Activated CD4-positive, alpha-beta T cell treated with anti-CD3 and anti-CD28 coated beads for 4 hours (primary cell): Measurements from ENCODE around the gene SLC2A11.

Experiments used
- DNase-seq, 2 donors: peaks; one replicate each; pipeline ENCODE4 v3.0.0-alpha.2; 2020

SLC2A11 gene

GRCh38 chr22:23857606-23858483, at the start of gene SLC2A11:
Gene SLC2A11 (plus strand): TSS chr22:23857875. CDS start chr22:23858000, 125 bp downstream.
- DNase-seq, result peak; percentile 91 to 94

- DNase-seq, result no peak
Observed at GRCh38 chr22:23812378-23812777, 45.3 kb upstream of the SLC2A11 start.

- DNase-seq, result no peak
Observed at GRCh38 chr22:23815541-23816155, 42.0 kb upstream of the SLC2A11 start.

- no peak for DNase-seq
Observed at GRCh38 chr22:23816156-23816976, 41.3 kb upstream of the SLC2A11 start.

- DNase-seq, result no peak
Observed at GRCh38 chr22:23817146-23817545, 40.5 kb upstream of the SLC2A11 start.

GRCh38 chr22:23818541-23818940, 39.1 kb upstream of the SLC2A11 start:
- no peak for DNase-seq

- no peak for DNase-seq
Observed at GRCh38 chr22:23820748-23821211, 36.9 kb upstream of the SLC2A11 start.

GRCh38 chr22:23822101-23822671, 35.5 kb upstream of the SLC2A11 start:
- DNase-seq, result no peak

- DNase-seq, result no peak
Observed at GRCh38 chr22:23823331-23823791, 34.3 kb upstream of the SLC2A11 start.

GRCh38 chr22:23824476-23825245, 33.0 kb upstream of the SLC2A11 start:
- DNase-seq, result no peak

- no peak for DNase-seq
Observed at GRCh38 chr22:23825246-23825905, 32.3 kb upstream of the SLC2A11 start.

GRCh38 chr22:23826510-23827350, 30.9 kb upstream of the SLC2A11 start:
- no peak for DNase-seq

- DNase-seq, result no peak
Observed at GRCh38 chr22:23827351-23827995, 30.2 kb upstream of the SLC2A11 start.

- DNase-seq, result no peak
Observed at GRCh38 chr22:23828800-23829680, 28.6 kb upstream of the SLC2A11 start.

- DNase-seq, result no peak
Observed at GRCh38 chr22:23829845-23830372, 27.8 kb upstream of the SLC2A11 start.

GRCh38 chr22:23831261-23831660, 26.4 kb upstream of the SLC2A11 start:
- no peak for DNase-seq

GRCh38 chr22:23831781-23832180, 25.9 kb upstream of the SLC2A11 start:
- DNase-seq, result no peak

GRCh38 chr22:23832226-23833016, 25.3 kb upstream of the SLC2A11 start:
- no peak for DNase-seq
